Renal cortex interstitium (tissue), 11 donors: Measurements from ENCODE around the gene MIER3. TPM values are rescaled to one million over a fixed set of nuclear protein-coding genes. Genes with fewer than 3 reads are reported as not detected.

ENCODE experiments used
- DNase-seq, 11 donors: peaks; one replicate each; pipeline ENCODE4 v3.0.0-alpha.2; 2013; ENCODE audit warnings: low read depth in 9 of 11, low spot score in 4 of 11; ENCODE audit errors: extremely low read depth in 1 of 11
- polyA plus RNA-seq, 3 donors: library from polyadenylated mRNA; unstranded; fragments of 120-200 nt; gene quantifications; one replicate each; pipeline ENCODE4 v1.2.1, GENCODE V29; 2013; ENCODE audit not compliant: insufficient read length in 3 of 3

The MIER3 gene
- polyA plus RNA-seq, 3 donors: 32.1 to 37.9 (median 33.4) TPM

DNA sequence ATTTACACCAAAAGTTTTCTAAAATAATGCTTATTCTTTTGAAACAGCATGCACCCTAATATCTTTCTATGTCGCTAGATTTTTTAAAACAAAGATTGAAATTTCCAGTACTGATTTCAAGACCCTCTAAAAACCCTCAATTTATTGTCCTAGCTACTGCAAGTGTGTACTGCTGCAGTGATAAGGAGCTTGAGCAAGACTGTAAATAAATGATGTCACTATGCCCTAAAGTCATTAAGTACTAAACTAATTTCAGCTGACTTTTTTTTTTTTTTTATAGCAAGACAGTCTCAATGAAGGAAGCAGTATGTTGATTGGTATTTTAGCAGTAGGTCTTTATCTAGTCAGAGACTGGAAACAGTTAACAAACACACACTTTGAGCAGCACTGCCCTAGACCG, 12.2 kb upstream of the MIER3 start:
- no peak for DNase-seq

DNA sequence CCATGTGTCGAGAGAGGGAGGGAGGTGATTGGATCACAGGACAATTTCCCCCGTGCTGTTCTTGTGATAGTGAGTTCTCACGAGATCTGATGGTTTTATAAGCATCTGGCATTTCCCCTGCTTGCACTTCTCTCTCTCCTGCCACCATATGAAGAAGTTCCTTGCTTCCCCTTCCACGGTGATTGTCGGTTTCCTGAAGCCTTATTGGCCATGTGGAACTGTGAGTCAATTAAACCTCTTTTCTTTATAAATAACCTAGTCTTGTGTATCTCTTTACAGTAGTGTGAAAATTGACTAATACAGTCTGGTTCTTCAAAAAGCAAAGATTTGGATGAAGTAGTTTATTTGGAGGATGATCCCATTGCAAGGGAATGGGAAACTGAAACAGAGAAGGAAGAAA, 11.3 kb upstream of the MIER3 start:
- no peak for DNase-seq

DNA sequence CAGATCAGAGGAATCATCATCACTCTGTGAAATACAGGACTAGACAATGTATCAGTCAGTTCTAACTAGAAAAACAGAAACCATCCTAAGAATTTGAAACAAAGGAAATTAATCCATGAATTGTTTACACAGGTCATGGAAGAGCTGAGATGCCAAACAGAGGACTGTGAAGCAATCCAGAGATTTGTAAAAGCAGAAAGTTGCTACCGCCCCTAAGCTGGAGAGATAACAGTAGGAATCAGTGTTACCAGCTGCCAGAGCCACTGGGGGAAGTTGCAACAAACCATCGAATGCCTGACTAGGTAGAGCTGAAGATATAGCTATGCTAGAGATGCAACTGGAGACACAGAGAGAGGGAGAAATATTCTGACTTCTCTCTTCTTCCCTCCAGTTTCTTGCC, 10.4 kb upstream of the MIER3 start:
- no peak for DNase-seq

DNA sequence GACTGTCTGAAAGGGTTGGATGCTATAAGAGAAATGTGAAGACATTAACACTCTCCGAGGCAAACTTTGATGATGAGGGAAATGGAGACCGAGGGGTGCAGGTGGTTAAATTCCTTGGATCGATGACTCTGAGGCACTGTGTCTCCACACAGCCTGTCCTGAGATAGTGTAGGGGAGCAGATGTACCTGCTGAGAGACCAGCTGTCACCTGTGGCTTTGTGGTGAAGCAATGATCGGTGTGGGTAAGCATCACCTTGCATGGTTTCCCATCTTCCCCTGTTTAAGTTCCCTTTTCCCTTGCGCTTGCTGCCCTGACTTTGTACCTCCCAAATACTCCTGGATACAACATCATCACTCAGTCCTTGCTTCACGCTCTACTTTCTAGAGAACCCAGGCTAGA, 9.8 kb upstream of the MIER3 start:
- no peak for DNase-seq

DNA sequence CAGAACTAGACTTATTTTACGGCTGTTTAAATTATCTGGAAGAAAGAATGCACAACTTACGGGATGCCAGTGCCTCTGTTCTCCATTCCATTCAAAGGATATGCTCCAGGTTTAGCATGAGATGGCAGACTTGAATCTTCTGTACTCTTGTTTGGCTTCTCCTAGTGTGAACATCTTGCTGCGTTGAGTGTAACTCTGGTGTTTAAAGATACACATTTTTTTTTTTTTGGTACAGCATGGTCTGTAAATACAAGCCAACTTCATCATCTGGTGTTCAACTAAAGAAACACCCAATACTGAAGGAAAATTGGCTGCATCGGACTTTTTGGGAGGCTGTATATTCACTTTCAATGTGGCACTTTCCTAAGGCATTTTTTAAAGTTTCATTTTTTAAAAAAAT, 7.4 kb upstream of the MIER3 start:
- DNase-seq: no peak

DNA sequence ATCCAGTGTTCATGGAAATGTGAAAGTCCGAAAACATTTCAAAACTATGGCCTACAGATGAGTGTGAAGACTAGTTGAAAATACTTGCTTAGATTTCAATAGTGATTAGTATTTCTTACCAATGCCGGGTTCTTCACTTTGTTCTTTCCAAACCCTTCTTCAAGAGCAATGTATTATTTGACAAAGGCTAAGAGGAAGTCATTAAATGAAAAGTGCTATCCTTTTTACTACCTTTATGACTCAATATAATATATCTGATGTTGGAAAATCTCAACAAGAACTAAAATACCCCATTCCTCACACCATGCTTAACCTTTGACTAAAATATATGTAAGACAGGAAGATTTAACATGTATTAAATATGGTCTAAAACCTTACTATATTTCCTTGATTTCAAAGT, 6.7 kb upstream of the MIER3 start:
- no peak for DNase-seq

DNA sequence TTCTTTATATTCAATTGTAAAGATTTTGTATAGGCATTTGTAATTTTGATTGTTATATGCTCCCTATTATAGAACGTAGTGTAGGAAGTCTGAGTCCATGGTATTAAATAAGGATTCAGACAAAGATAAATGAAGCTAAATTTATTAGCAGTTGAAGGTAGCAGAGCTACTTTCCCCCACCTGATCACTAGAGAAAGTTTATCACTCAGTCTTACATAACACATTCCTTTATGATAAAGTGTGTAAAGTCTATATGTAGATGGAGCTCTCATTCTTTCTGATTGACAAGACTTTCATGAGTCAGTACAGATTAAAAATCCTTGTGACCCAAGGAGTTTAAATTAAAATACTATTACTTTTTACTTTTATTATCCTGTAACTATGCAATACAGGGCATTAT, 2.3 kb upstream of the MIER3 start:
- DNase-seq: no peak

DNA sequence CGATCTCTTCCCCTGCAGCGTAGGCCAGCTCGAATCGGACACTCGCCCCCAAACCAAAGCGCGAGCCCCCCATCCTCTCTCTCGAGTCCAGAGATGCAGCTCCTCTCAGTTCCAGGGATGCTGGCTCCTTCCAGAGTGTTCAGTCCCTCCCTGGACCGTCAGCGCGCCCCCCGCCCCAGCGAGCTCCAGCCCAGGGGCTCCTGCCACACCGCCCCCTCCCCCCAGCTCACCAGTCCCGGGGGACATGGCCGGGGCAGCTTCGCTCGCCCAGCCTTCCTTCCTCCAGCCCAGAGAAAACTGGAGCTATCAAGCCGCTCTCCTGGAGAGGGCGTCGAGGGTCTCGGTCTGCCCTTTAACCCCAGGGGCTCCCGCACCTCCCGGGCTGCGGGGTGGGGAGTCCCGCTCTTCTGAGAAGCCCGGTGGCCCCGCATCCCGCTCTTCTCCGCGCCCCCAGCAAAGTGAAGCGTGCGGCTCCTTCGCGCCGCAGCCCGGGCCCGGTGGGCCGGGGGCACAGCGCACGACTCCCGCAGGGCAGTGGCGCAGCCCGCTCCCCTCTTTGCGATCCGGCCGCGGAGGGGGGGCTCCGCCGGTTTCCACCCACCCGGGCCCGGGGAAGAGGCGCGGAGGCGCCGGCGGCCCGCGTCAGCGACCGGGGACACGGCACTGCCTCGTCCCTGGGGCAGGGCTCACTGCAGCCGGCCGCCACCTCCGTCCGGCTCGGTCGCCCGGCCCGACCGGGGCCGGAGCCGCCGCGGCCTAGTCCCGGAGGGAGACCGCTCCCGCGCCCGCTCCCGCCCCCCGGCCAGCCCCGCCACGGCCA, 587 bp downstream of the MIER3 start:
- DNase-seq: peak in 10 of 11 donors; percentile 23 to 45 (median 32)

DNA sequence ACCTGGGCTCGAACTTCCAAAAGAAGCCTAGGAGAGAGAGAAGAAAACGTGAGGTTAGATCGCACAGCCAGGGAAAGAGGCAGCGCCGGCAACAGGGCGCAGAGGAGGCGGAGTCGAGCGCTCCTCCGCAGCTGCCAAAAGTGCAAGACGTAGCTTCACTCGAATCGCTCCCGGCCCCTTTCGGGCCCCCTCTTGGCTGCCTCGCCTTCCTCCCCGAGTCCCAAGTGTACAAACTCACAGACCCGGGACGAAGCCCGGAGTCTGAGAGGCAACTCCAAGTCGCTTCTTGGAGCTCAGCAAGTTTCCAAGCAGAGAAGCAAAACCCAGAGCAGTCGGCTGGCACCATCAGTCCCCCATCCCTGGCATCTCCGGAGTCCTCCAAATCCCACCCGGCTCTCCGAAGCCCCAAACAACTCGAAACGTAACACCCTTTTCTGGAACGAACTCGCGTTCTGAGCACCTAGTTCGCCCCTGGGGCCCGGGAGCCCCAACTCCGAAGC, 1.2 kb downstream of the MIER3 start:
- DNase-seq: peak in 10 of 11 donors; percentile 59 to 73 (median 68)

DNA sequence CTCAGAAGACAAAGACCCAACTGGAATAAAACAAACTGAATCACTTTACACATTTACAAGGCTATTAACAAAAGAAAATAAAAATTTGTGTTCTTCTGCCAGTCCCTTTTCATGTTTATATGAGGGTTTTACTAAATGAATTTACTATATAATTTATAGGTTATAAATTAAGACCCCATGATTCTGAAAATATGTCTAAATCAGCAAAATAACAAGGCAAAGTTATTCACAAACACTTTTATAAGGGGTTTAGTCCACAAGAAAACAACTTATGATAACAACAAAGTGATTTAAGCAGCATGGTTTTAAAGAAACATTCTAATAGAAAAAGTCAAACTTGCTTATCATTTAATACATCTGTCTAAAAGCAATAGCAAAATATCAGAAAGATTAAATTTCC, 4.9 kb downstream of the MIER3 start:
- no peak for DNase-seq

DNA sequence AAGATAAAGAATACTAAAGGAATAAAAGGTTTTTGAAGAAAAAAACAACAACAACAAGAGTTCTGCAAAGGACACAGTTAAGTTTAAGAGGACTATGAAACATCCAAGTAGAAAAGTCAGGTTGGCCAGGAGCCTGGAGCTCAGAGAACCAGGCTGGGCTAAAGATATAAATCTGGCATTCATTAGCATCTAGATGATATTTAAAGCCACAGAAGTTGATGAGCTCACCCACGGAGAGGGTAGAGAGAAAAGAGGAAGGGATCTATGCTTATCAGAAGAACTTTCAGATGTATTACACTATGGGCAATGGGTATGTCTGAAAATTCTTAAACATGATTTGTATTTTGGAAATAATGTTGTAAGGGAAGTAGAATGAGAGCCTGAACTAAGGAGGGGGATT, 9.9 kb downstream of the MIER3 start:
- DNase-seq: no peak

DNA sequence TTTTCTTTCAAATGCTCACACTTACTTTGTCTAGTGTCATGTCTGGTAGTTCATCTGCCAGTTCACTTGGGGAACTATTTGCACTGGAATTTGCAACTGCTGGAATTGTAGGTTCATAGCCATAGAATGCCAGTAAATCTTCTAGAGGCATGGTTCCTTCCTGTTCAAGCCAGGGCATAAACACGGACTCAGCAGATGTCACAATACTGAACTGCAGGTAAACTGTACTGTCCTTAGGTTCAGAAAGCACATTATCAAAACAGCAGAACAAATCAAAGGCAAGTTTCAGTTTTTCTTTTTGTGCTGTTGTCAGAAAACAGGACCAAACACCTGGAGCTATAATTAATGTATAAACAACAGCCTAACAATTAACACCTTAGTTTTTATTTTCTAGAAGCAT, 13.1 kb downstream of the MIER3 start:
- no peak for DNase-seq

DNA sequence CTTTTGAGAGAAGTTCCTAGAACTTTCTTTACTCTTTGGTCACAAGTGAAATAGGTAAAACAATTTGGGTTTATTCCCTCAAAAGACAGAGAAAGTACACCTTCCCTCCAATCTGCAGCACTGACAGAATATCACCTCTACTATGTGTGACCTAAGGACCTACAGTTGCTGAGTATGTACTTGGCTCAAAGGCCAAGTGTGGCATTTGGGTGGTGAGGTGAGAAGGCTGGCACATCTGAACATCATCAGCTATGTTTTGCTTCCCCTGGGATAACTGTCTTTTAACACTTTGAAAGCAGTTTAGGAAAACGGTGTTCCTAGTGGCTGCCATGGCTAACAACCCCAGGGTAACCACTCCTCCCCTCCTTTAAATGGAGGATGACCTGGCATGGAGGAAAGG, 17.6 kb downstream of the MIER3 start:
- no peak for DNase-seq

DNA sequence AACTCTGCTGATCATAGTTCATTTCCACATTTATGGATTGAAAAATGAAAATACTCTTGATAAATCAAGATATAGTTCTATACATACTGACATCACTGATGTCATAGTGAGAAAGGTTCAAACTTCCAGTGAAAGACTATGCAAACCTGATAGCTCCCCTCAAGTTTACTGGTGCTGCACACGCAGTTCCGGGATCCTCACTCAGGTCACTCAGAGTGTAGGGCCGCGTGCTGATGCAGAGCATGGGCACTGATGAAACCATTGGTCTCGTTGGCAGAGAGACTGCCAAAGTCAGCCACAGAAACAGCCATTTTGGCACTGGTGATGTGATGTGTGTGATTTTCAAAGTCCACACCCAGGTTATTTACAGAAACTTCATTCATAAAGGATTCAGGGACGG, 29.0 kb downstream of the MIER3 start:
- no peak for DNase-seq

DNA sequence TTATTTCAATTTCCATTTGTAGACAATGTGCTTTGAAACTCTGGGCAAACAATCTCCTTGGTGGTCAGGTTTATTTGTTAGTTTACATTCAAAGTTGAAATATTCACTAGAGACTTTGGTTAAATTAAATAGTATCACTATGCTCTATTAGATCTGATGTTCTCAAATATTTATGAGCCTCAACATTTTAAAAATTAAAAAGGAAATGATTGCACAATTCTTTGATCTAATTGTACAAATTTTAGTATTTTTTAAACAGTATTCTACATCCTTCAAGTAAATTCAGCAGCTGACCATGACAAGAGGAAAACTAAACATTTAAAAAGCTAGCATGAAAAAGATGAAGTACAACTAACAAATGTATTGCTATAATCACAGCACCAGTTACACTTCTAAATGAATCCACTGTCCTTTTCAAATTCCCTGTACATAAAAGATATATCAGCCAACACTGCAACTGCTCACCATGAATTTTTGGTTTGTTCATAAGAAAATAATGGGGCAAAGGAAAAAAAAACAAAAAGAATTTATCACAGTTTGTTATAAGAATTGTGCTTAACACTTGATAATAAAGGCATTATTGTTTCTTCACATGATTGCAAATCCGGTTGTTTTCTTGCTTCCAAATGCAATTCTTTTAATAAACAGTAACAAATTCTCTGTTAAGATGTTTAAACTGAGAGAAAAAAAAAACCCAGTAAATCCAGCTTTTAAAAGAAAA, 31.8 kb downstream of the MIER3 start:
- DNase-seq: no peak

DNA sequence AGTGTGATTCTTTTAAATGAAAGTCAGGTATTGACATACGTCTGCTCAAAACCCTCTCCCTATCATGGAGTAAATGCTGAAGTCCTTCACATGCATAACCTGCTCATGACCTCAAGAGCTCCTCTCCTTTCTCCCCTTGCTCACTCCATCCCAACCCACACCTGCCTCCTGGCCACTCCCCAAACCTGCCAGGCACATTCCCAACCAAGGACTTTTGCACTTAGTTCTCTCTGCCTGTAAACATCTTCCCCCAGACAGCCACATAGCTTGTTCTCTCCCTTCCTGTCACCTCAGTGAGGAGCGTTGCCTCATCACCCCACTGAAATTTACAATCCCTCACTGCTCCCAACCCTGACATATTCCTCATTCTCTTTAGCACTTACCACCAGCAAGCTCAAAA, 33.9 kb downstream of the MIER3 start:
- no peak for DNase-seq

DNA sequence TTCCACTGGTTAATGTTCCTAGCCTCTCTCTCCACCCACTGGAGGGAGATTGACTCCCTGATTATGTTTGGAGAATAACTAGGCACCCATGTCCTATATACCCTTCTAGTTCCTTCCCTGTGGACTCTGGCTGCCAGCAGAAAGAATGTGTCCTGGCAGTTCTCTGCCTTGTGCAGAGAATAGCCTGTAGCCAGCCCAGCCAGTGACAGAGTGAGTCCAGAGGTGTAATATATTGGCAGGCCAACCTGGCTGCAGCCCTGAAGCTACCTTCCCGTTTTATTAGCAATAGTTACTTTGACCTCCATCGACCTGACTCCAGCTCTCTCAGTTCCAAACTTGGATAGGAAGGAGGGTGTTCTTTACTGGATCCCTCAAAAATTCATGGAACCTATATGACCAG, 34.4 kb downstream of the MIER3 start:
- DNase-seq: no peak

DNA sequence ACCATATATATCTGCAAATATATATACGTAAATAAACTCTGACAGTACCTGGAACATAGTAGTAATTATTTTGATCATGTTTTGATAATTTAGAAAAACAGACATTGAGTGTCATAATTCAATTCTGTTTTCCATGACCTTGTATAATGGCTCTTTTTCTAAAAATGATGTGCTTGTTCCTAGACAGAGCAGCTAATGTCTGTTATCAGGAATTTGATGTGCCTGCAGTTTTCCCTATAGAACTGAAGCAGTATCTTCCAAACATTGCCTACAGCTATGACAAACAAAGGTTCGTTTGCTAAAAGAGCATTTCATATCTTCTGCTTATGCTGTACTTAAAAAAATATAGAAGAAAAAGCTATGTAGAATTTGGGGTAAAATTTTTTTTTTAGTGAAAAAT, 37.2 kb downstream of the MIER3 start:
- DNase-seq: no peak

DNA sequence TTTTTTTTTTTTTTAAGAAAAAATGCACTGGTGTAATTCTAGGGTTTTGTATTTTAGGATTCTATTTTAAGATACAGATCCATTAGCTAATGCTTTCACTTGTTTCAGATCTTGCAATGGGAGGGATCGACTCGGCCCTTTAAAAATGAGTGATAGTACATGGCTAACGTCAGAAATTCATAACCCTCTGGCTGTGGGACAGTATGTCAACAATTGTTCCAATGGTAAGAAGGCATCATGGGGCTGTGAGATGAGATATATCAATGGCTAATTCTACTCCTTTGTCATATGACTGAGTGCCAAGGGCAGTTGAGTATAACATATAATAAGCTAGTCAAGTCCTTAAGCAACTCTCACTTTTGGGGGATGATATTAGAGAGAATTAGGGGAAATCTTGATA, 38.2 kb downstream of the MIER3 start:
- no peak for DNase-seq

DNA sequence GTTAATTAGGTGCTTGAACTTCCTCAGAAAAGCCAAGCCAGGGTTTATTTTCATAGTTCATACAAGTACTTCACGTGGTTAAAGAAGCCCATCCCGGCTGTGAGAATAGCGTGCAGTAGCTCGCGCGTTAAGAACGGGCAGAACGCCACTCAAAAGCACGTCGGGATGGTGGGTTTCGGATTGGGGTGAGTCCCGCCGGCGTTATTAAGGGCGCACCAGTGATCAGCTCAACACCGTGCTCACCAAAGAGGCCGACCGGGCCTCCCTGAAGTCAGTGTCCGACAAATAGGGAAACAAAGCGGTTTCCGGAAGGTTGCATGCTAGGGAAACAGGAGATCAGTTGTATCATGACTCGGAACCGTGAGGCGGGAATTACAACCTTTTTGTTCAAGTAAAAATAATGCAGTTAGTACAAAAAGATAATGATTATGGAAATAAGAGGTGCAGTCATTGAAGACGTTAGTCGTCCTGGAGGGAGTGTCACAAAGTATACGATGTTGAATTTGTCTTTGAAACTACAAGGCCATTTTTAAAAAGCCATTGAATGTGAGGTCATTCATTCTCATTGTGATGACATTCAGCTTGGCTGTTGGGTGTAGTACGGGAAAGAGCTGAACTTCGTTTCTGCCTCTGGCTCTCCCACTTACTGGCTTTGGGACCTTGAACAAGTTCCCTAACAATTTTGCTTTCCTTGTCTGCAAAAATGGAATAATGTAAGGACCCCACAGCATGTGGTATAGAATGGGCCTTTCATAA, 41.5 kb downstream of the MIER3 start:
- peak in 5 of 11 donors; percentile 4 to 83 (median 13) for DNase-seq
